DOHH2 (cell line): ENCODE measurements around the gene EGR2.

Experiments used
- H3F3A ChIP-seq: fragments of 200-600 bp; sonication (generic), shearing (Covaris generic); 2 replicates; pipeline ENCODE4 v1.6.0; 2016; ENCODE audit warnings: antibody characterized with exemption, mild to moderate bottlenecking; ENCODE audit not compliant: control insufficient read depth, insufficient read depth
- H3K27ac ChIP-seq: fragments of 200-600 bp; sonication (generic); 2 replicates; pipeline ENCODE4 v1.5.1; 2014; ENCODE audit warnings: low read depth, mild to moderate bottlenecking, low read length, moderate library complexity
- H3K27me3 ChIP-seq: fragments of 200-600 bp; sonication (generic); 2 replicates; pipeline ENCODE4 v1.6.1; 2014; ENCODE audit warnings: mild to moderate bottlenecking, low read length, mixed read lengths; ENCODE audit not compliant: control insufficient read depth
- H3K36me3 ChIP-seq: fragments of 200-600 bp; sonication (generic); 2 replicates; pipeline ENCODE4 v1.6.1; 2014; ENCODE audit warnings: mild to moderate bottlenecking, low read length, moderate library complexity, mixed read lengths; ENCODE audit not compliant: control insufficient read depth
- H3K4me1 ChIP-seq: fragments of 200-600 bp; sonication (generic); 2 replicates; pipeline ENCODE4 v1.6.1; 2014; ENCODE audit warnings: mild to moderate bottlenecking, low read length, mixed read lengths; ENCODE audit not compliant: control insufficient read depth
- H3K4me2 ChIP-seq: fragments of 200-600 bp; sonication (generic); 2 replicates; pipeline ENCODE4 v1.6.0; 2014; ENCODE audit warnings: mild to moderate bottlenecking, low read length, moderate library complexity
- H3K4me3 ChIP-seq: fragments of 200-600 bp; sonication (generic); 2 replicates; pipeline ENCODE4 v1.5.1; 2014; ENCODE audit warnings: mild to moderate bottlenecking, low read length, mixed read lengths
- H3K79me2 ChIP-seq: fragments of 200-600 bp; sonication (generic); 2 replicates; pipeline ENCODE4 v1.6.1; 2014; ENCODE audit warnings: mild to moderate bottlenecking, low read length, mixed read lengths; ENCODE audit not compliant: control insufficient read depth
- H3K9me2 ChIP-seq: fragments of 200-600 bp; sonication (generic); replicated peaks from 2 replicates; pipeline ENCODE4 v1.6.1; 2014; ENCODE audit warnings: mild to moderate bottlenecking, low read length, mixed read lengths; ENCODE audit not compliant: control insufficient read depth
- H3K9me3 ChIP-seq: fragments of 200-600 bp; sonication (generic); 2 replicates; pipeline ENCODE4 v1.6.1; 2014; ENCODE audit warnings: antibody characterized with exemption, low read length, mixed read lengths; ENCODE audit not compliant: control insufficient read depth, insufficient read depth
- H4K20me1 ChIP-seq: fragments of 200-600 bp; sonication (generic); 2 replicates; pipeline ENCODE4 v1.6.0; 2014; ENCODE audit warnings: low read depth, mild to moderate bottlenecking, antibody characterized with exemption, low read length, moderate library complexity; ENCODE audit not compliant: control insufficient read depth, insufficient read depth
- EZH2phosphoT487 ChIP-seq: fragments of 200-600 bp; sonication (generic); IDR thresholded peaks from 2 replicates; pipeline ENCODE4 v1.6.1; 2017; ENCODE audit warnings: borderline replicate concordance, mild to moderate bottlenecking, antibody characterized with exemption, low read length, moderate library complexity, mixed read lengths
- TF ChIP-seq, protein P1 (sequence below): fragments of 200-600 bp; sonication (generic); IDR thresholded peaks from one replicate; pipeline ENCODE4 v1.5.1; 2014; ENCODE audit warnings: antibody characterized with exemption, mild to moderate bottlenecking, low read depth, low read length; ENCODE audit not compliant: poor library complexity, severe bottlenecking

EGR2 gene

DNA sequence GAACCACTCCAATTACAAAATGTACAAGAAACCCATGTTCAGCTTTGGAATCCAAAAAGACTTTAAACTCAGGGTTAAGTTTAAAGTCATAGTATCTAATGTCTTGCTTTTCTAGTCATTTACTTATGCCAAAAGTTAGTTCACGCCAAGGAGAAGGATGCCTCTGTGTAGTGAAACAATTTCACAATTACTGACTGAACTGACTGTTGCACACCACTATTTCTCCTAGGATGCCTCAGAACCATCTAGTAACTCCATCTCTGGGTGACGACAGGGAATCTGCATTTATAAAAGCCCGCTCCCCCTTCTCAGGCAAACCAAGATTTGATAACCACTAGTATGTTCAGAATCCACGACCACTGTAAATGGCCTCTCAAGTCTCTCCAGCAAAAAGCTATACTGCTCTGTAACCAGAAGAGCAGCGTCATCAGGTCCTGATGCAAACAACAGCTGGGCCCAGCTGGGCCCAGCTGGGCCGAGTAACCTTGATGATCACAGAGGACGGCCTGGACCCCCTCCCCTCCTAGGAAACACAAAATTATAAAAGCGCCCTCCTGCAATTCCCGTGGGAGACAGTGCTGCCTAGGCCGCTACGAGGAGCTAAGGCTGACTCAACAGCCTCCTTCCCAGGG, 12.3 kb downstream of the EGR2 start:
- Histone ChIP-seq H3K4me2 (peak overlapping the region; percentile 97), H3F3A (no peaks in the 10 kb centered on the region), H3K9me2 (no peaks in the 10 kb centered on the region), H3K27ac (peak overlapping the region; percentile 60; the same call in 1 of the 2 replicates), H3K4me1 (peaks cover 33% of the 10 kb centered on the region), H3K79me2 (peaks cover 42% of the 10 kb centered on the region), H4K20me1 (peaks cover 19% of the 10 kb centered on the region), H3K27me3 (no peaks in the 10 kb centered on the region), H3K36me3 (peaks cover 37% of the 10 kb centered on the region), H3K4me3 (peak overlapping the region; percentile 93), H3K9me3 (no peaks in the 10 kb centered on the region)
- TF ChIP-seq, protein P1, sequence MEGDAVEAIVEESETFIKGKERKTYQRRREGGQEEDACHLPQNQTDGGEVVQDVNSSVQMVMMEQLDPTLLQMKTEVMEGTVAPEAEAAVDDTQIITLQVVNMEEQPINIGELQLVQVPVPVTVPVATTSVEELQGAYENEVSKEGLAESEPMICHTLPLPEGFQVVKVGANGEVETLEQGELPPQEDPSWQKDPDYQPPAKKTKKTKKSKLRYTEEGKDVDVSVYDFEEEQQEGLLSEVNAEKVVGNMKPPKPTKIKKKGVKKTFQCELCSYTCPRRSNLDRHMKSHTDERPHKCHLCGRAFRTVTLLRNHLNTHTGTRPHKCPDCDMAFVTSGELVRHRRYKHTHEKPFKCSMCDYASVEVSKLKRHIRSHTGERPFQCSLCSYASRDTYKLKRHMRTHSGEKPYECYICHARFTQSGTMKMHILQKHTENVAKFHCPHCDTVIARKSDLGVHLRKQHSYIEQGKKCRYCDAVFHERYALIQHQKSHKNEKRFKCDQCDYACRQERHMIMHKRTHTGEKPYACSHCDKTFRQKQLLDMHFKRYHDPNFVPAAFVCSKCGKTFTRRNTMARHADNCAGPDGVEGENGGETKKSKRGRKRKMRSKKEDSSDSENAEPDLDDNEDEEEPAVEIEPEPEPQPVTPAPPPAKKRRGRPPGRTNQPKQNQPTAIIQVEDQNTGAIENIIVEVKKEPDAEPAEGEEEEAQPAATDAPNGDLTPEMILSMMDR, result no peak
- no peak for TF ChIP-seq EZH2phosphoT487

DNA sequence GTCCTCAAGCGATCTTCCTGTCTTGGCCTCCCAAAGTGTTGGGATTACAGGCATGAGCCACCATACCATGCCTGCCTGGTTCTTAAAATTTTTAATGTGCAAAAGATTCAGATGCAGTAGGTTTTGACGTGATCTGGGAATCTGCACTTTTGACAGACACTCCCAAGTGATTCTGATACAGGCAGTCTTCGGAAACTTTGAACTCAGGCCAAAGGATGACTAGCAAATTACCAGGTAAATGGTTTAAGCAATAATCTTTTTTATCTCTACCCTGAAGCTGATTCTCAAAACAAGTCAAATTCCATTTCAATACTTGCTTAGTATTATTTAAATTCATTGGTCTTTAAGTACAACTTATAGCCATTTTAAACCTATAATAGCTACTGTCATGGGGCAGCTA, 14.3 kb downstream of the EGR2 start:
- H3K27ac ChIP-seq, result no peak overlapping the region
- peaks cover 18% of the 10 kb centered on the region for H3K36me3 ChIP-seq
- no peak overlapping the region for H3K4me2 ChIP-seq
- peaks cover 20% of the 10 kb centered on the region for H3K4me1 ChIP-seq
- H3K4me3 ChIP-seq, result no peak overlapping the region
- peaks cover 9% of the 10 kb centered on the region; the same call in 1 of the 2 replicates for H4K20me1 ChIP-seq
- H3K79me2 ChIP-seq, result peaks cover 22% of the 10 kb centered on the region
- TF ChIP-seq EZH2phosphoT487, result no peak
- TF ChIP-seq, protein P1, result no peak
- no peaks in the 10 kb centered on the region for H3K27me3 ChIP-seq
- H3K9me3 ChIP-seq, result no peaks in the 10 kb centered on the region
- H3K9me2 ChIP-seq, result no peaks in the 10 kb centered on the region
- H3F3A ChIP-seq, result no peaks in the 10 kb centered on the region

DNA sequence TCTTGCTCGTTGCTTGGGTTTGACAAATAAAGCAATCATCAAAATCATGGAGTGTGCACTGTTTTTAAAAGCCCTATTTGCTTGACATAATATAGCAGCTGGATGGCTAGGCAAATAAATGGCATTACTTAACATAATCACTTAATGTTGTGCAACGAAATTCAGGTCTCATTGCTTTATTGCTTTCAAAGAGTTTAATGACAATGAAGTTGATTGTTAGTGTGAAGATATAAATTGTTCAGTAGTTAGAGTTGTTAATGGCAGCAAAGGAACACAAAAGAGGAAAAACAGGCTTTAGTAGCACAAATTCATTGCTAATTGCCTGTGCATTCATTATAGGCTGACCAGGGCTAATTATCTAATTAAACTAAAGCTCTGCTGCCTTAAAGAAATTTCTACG, 19.3 kb downstream of the EGR2 start:
- TF ChIP-seq, protein P1, result no peak
- TF ChIP-seq EZH2phosphoT487, result no peak

More for the DNA sequence above, 19.3 kb downstream of the EGR2 start:
- Histone ChIP-seq H3F3A (no peaks in the 10 kb centered on the region), H3K36me3 (no peaks in the 10 kb centered on the region), H3K4me3 (no peak overlapping the region), H3K27me3 (no peaks in the 10 kb centered on the region), H3K79me2 (no peaks in the 10 kb centered on the region), H4K20me1 (no peaks in the 10 kb centered on the region), H3K4me1 (no peaks in the 10 kb centered on the region), H3K27ac (no peak overlapping the region), H3K4me2 (no peak overlapping the region), H3K9me2 (no peaks in the 10 kb centered on the region), H3K9me3 (no peaks in the 10 kb centered on the region)
